CD4-positive, alpha-beta T cell treated with Interleukin-21 for 1 hour (primary cell): ENCODE results near the gene TK2.
"Not testable (repeated sequence)": the region's sequence is repeated elsewhere in the genome, so short reads cannot be mapped to it uniquely, and the experiment has no call there.

Experiments used
- DNase-seq: peaks from one replicate; pipeline ENCODE4 v3.0.0-alpha.2; 2020

TK2 gene

GRCh38 chr16:66572356-66572755 is 22.4 kb upstream of the TK2 start:
- DNase-seq = no peak

- DNase-seq = no peak
Measured at GRCh38 chr16:66569827-66570405, 20.0 kb upstream of the TK2 start.

GRCh38 chr16:66569131-66569530 is 19.2 kb upstream of the TK2 start:
- no peak for DNase-seq

GRCh38 chr16:66568355-66568754 is 18.4 kb upstream of the TK2 start:
- DNase-seq = no peak

- DNase-seq = not testable (repeated sequence)
Measured at GRCh38 chr16:66567270-66567669, 17.3 kb upstream of the TK2 start.

GRCh38 chr16:66566051-66566901 is 16.4 kb upstream of the TK2 start, which contains the start of gene CMTM1:
Gene CMTM1, plus strand, starts transcription at chr16:66566439. Its CDS starts 75 bp downstream, at chr16:66566514.
- DNase-seq = no peak

- DNase-seq = no peak
Measured at GRCh38 chr16:66563574-66564334, 13.8 kb upstream of the TK2 start.

- DNase-seq = no peak
Measured at GRCh38 chr16:66562986-66563385, 13.1 kb upstream of the TK2 start.

GRCh38 chr16:66562409-66562808 is 12.5 kb upstream of the TK2 start:
- DNase-seq = peak; percentile 40

GRCh38 chr16:66561381-66562080 is 11.6 kb upstream of the TK2 start:
- DNase-seq = peak; percentile 13

- DNase-seq = no peak
Measured at GRCh38 chr16:66560107-66560506, 10.2 kb upstream of the TK2 start.

GRCh38 chr16:66554495-66554894 is 4.6 kb upstream of the TK2 start:
- no peak for DNase-seq

- no peak for DNase-seq
Measured at GRCh38 chr16:66554021-66554420, 4.1 kb upstream of the TK2 start.

GRCh38 chr16:66553223-66553622 is 3.3 kb upstream of the TK2 start:
- DNase-seq = peak; percentile 28

GRCh38 chr16:66552286-66553177 is 2.6 kb upstream of the TK2 start, which contains the start of gene CKLF:
Gene CKLF, plus strand, starts transcription at chr16:66552576. Its CDS starts 140 bp downstream, at chr16:66552716.
- peak; percentile 93 for DNase-seq

GRCh38 chr16:66551788-66552285 is 1.9 kb upstream of the TK2 start:
- no peak for DNase-seq

- DNase-seq = peak; percentile 72
Measured at GRCh38 chr16:66551348-66551759, 1.4 kb upstream of the TK2 start.

GRCh38 chr16:66548868-66549267 is 1.1 kb downstream of the TK2 start:
- DNase-seq = no peak

- DNase-seq = no peak
Measured at GRCh38 chr16:66548068-66548467, 1.9 kb downstream of the TK2 start.

- DNase-seq = no peak
Measured at GRCh38 chr16:66547101-66547989, 2.6 kb downstream of the TK2 start.
